ENCODE data around the gene ATP1B2. TPM values are rescaled to one million over a fixed set of nuclear protein-coding genes. Genes with fewer than 3 reads are reported as not detected.

The ATP1B2 gene
- total RNA-seq, 2 experiments from 2014 or later: 0.10 TPM; not detected in 1

- Mint-ChIP-seq H3K9me3 (no peaks in the 10 kb centered on the region), H3K4me3 (no peak overlapping the region), H3K27ac (no peak overlapping the region)
These were observed 56.1 kb downstream of the ATP1B2 start for GRCh38 chr17:7706631-7707354.

More at GRCh38 chr17:7706631-7707354, 56.1 kb downstream of the ATP1B2 start:
- Mint-ChIP-seq H3K36me3 (peaks cover 17% of the 10 kb centered on the region), H3K27me3 (peaks cover 66% of the 10 kb centered on the region), H3K4me1 (peaks cover 29% of the 10 kb centered on the region)
- DNase-seq: no peak

Other genes starting within 250 kb of the ATP1B2 start
- 10 to 100 TPM; 42.7 to 44.3 TPM for gene TMEM256, start 246.8 kb upstream of the ATP1B2 start, total RNA-seq
- 1 to 10 TPM; 8.8 to 9.3 TPM for gene NLGN2, start 243.1 kb upstream of the ATP1B2 start, total RNA-seq
- not detected for gene SPEM1, start 230.6 kb upstream of the ATP1B2 start, total RNA-seq
- not detected for gene SPEM2, start 225.3 kb upstream of the ATP1B2 start, total RNA-seq
- not detected for gene SPEM3, start 222.1 kb upstream of the ATP1B2 start, total RNA-seq
- gene TMEM102, start 215.5 kb upstream of the ATP1B2 start, total RNA-seq: 10 to 100 TPM; 10.4 TPM
- 1 to 10 TPM; 7.6 to 9.2 TPM for gene FGF11, start 211.4 kb upstream of the ATP1B2 start, total RNA-seq
- gene CHRNB1, start 205.9 kb upstream of the ATP1B2 start, total RNA-seq: 10 to 100 TPM; 10.6 to 11.3 TPM
- 10 to 100 TPM; 16.7 TPM for gene ZBTB4, start 171.3 kb upstream of the ATP1B2 start, total RNA-seq
- not detected for gene SLC35G6, start 169.5 kb upstream of the ATP1B2 start, total RNA-seq
- gene POLR2A, start 166.6 kb upstream of the ATP1B2 start, total RNA-seq: 100 to 1,000 TPM; 198 to 200 TPM
- 10 to 100 TPM; 11.6 to 15.1 TPM for gene TNFSF12, start 101.9 kb upstream of the ATP1B2 start, total RNA-seq
- gene TNFSF13, start 92.2 kb upstream of the ATP1B2 start, total RNA-seq: 1 to 10 TPM; 6.3 to 7.3 TPM
- 100 to 1,000 TPM in 1 of 2 experiments, 10 to 100 TPM in 1; 96.5 to 100 TPM for gene SENP3, start 89.0 kb upstream of the ATP1B2 start, total RNA-seq
- 1 to 10 TPM; 6.6 to 6.7 TPM for gene CD68, start 71.3 kb upstream of the ATP1B2 start, total RNA-seq
- gene MPDU1, start 67.1 kb upstream of the ATP1B2 start, total RNA-seq: 10 to 100 TPM; 72.8 to 77.2 TPM
- gene SOX15, start 60.8 kb upstream of the ATP1B2 start, total RNA-seq: under 1 TPM; 0.28 to 0.35 TPM
- gene FXR2, start 36.0 kb upstream of the ATP1B2 start, total RNA-seq: 10 to 100 TPM; 35.5 to 37.0 TPM
- gene SAT2, start 23.1 kb upstream of the ATP1B2 start, total RNA-seq: 10 to 100 TPM; 15.4 to 15.5 TPM
- not detected for gene SHBG, start 20.8 kb upstream of the ATP1B2 start, total RNA-seq
- 100 to 1,000 TPM; 137 to 142 TPM for gene TP53, start 36.6 kb downstream of the ATP1B2 start, total RNA-seq
- 10 to 100 TPM; 22.8 to 27.4 TPM for gene WRAP53, start 37.6 kb downstream of the ATP1B2 start, total RNA-seq
- not detected for gene EFNB3, start 54.3 kb downstream of the ATP1B2 start, total RNA-seq
- gene DNAH2, start 66.8 kb downstream of the ATP1B2 start, total RNA-seq: under 1 TPM; 0.04 to 0.14 TPM
- gene KDM6B, start 183.3 kb downstream of the ATP1B2 start, total RNA-seq: 10 to 100 TPM; 44.5 to 47.6 TPM
- 1 to 10 TPM; 4.2 to 4.8 TPM for gene TMEM88, start 204.1 kb downstream of the ATP1B2 start, total RNA-seq
- 10 to 100 TPM; 65.2 to 66.6 TPM for gene NAA38, start 206.6 kb downstream of the ATP1B2 start, total RNA-seq
- gene CYB5D1, start 207.1 kb downstream of the ATP1B2 start, total RNA-seq: 10 to 100 TPM; 18.6 to 20.1 TPM
- 100 to 1,000 TPM; 123 to 129 TPM for gene CHD3, start 237.9 kb downstream of the ATP1B2 start, total RNA-seq

Measured in activated naive CD8-positive, alpha-beta T cell treated with anti-CD3 and anti-CD28 coated beads for 36 hours (primary cell).